GM13977 (cell line): ENCODE measurements around the gene CD72.

Source experiments
- DNase-seq: peaks from one replicate; pipeline ENCODE4 v3.0.0; 2012; ENCODE audit warnings: low spot score
- in situ Hi-C: fragments of 300-500 bp; cut with MboI; formaldehyde crosslinking; loops from one replicate; pipeline ENCODE4 v1.12.0; 2022; ENCODE audit warnings: low sequenced_read_pairs, low pct_unique_long_range_greater_than_20kb, mixed read lengths, inconsistent platforms; ENCODE audit not compliant: unreplicated experiment
- TF ChIP-seq, protein P1 (sequence below): IDR thresholded peaks from 2 replicates; pipeline ENCODE4 v1.5.1; 2012; ENCODE audit warnings: mild to moderate bottlenecking, control low read depth; ENCODE audit not compliant: insufficient read depth; ENCODE audit errors: extremely low read depth, missing control alignments

The CD72 gene

DNA sequence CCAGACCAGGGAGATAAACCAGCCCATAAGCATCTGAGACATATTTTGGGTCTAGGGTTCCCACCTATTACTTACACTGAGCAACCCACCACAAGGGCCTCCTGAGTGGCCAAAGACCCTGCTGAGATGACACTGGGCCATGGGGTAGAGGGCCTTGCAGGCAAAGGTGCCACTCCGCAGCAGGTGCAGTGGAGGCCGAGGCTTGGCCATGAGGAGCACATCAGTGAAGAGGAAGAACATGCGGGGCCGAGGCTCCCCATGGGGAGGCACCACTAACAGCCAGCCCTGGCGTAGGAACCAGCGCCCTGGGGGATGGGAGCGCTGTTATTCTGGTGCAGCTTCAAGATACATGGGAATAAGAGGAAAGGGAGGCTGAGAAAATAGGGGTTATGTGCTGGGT, 44.2 kb upstream of the CD72 start:
- TF ChIP-seq, protein P1, sequence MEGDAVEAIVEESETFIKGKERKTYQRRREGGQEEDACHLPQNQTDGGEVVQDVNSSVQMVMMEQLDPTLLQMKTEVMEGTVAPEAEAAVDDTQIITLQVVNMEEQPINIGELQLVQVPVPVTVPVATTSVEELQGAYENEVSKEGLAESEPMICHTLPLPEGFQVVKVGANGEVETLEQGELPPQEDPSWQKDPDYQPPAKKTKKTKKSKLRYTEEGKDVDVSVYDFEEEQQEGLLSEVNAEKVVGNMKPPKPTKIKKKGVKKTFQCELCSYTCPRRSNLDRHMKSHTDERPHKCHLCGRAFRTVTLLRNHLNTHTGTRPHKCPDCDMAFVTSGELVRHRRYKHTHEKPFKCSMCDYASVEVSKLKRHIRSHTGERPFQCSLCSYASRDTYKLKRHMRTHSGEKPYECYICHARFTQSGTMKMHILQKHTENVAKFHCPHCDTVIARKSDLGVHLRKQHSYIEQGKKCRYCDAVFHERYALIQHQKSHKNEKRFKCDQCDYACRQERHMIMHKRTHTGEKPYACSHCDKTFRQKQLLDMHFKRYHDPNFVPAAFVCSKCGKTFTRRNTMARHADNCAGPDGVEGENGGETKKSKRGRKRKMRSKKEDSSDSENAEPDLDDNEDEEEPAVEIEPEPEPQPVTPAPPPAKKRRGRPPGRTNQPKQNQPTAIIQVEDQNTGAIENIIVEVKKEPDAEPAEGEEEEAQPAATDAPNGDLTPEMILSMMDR = no peak
- no peak for DNase-seq
- in situ Hi-C loops = loop anchor here (10.0 kb wide), 1 partner anchor 62 kb away; no protein-coding TSS in a partner anchor

DNA sequence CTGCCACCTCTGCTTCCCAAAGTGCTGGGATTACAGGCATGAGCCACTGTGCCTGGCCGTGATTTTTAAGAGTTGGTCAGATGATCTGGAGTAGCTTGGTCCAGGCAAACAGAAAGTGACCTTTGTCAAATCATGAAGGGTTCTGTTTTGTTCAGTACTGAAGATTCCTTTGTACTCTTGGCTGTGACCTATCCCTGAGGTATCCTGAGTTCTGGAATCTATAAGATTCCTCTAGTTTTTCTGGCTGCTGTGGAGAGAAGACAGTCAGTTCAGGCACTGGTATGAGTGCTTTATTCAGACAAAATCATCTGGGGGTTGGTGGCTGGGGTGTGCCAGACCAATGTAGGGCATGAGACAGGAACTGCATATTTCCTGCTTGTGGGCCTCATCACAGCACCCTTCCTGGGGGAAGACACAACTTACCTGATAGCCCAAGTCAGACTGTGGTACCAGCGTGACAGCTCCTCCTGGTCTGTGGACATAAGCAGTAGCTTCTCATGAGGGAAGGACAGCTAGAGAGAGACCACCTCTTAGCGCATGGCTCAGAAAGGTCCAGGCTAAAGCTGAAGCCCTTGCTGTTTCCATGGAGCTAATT, 43.6 kb upstream of the CD72 start:
- no peak for DNase-seq
- in situ Hi-C loops = loop anchor here (10.0 kb wide), 1 partner anchor 63 kb away; no protein-coding TSS in a partner anchor
- TF ChIP-seq, protein P1 = no peak

DNA sequence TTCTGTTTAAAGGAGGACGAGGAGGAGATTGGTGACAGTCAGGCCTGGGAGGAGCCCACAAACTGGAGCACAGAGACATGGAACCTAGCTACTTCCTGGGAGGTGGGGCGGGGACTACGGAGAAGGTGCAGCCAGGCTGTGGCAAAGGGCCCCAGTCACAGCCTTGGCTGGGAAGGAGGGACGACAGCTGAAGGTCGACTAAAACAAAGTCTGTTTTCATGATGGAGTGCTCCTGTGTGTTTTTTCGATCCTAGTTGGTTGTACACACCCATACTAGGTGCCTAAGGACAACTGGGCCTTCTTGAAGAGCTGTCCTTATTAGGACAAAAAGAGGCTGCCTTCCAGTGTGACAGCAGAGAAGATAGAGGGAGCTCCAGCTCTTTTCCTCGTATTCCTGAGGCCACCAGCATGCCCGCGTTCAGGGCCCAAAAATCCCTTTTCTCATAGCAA, 42.8 kb upstream of the CD72 start:
- no peak for DNase-seq
- in situ Hi-C loops = loop anchor here (10.0 kb wide), 1 partner anchor 64 kb away; no protein-coding TSS in a partner anchor
- TF ChIP-seq, protein P1 = peak; percentile 40

DNA sequence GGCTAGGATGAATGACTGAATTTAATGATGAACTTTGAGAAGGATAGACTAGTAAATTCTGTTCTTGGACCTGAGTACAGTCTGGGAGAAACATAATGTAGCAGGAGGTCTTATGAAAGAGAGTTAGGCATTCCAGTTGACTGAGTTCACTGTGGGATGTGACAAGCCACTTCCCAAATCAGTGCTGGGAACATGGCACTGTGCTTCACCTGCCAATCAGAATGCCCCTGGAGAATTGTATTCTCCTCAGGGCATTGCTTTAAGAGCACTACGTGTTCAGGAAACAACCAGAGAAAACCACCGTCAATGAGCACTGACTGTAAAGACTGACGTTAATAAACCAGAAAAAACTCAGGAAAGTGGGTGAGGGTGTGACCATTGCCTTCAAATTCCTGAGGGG, 41.1 kb upstream of the CD72 start:
- in situ Hi-C loops = no loop called here
- DNase-seq = no peak
- TF ChIP-seq, protein P1 = no peak

DNA sequence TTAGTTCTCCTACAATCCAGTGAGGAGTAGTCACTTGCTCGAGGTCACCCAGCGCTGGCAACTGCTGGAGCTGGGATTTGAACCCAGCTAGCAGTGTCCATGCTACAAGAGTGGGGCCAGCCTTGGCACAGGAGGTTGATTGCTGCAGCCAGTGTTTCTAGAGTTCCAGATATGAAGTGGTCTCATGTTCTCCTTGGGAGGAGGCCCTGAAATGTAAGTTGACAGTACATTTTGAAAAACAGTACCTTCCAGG, 40.7 kb upstream of the CD72 start:
- in situ Hi-C loops = no loop called here
- TF ChIP-seq, protein P1 = no peak
- DNase-seq = no peak

DNA sequence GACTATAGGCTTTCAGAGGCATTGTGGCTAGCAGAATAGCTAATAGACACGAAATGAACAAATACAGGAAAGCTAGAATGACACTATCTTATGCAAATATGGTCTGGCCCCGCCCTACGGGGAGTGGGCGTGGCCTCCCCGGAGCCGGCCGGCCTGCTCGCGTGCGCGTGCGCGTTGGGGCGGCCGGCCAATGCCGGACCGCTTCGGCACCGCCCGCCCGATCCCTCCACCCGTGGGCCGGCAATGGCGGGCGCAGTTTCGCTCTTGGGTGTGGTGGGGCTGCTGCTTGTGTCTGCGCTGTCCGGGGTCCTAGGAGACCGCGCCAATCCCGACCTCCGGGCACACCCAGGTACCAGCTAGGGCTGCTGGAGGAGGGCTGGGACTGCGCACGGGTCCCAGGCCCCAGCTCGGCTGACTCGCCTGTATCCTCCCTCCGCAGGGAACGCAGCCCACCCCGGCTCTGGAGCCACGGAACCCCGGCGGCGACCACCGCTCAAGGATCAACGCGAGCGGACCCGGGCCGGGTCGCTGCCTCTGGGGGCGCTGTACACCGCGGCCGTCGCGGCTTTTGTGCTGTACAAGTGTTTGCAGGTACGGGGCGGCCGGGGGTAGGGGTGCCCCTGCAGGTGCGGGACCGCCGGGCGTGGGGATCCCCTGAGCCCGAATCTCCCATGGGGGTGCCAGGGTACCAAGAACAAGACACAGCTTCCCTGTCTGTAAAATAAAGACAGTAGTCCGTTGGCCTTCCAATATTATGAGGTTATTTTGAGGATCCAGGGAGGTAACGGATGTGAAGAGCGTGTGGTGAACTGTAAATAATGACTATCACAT, 40.1 kb upstream of the CD72 start, which contains the start of gene CCDC107:
Gene CCDC107 (plus strand): TSS at position 156 of the 831 bp plus-strand sequence. CDS start 88 bp downstream, at position 244.
- TF ChIP-seq, protein P1 = peak; percentile 75
- DNase-seq = peak; percentile 96
- in situ Hi-C loops = no loop called here
